AG09309 (cell line): Measurements from ENCODE around the gene HMGN4.

Source experiments
- DNase-seq: peaks from one replicate; pipeline ENCODE4 v3.0.0-alpha.2; 2010; ENCODE audit warnings: low read depth
- H3K4me3 ChIP-seq: 2 replicates; pipeline ENCODE4 v1.5.1; 2011; ENCODE audit warnings: mild to moderate bottlenecking, low read depth, low read length, moderate library complexity; ENCODE audit not compliant: control insufficient read depth
- CTCF ChIP-seq: IDR thresholded peaks from 2 replicates; pipeline ENCODE4 v1.5.1; 2011; ENCODE audit warnings: mild to moderate bottlenecking, low read depth, low read length, inconsistent platforms; ENCODE audit not compliant: insufficient read depth, control insufficient read depth; ENCODE audit errors: missing control alignments

The HMGN4 gene

GRCh38 chr6:26578279-26578678 is 40.1 kb downstream of the HMGN4 start:
- H3K4me3 ChIP-seq = no peak overlapping the region
- no peak for TF ChIP-seq CTCF
- DNase-seq = no peak

GRCh38 chr6:26578741-26579140 is 40.6 kb downstream of the HMGN4 start:
- no peak overlapping the region for H3K4me3 ChIP-seq
- no peak for TF ChIP-seq CTCF
- no peak for DNase-seq

GRCh38 chr6:26581164-26581915 is 43.2 kb downstream of the HMGN4 start:
- no peak overlapping the region for H3K4me3 ChIP-seq
- no peak for TF ChIP-seq CTCF
- DNase-seq = no peak

GRCh38 chr6:26588965-26589364 is 50.8 kb downstream of the HMGN4 start:
- no peak overlapping the region for H3K4me3 ChIP-seq
- no peak for TF ChIP-seq CTCF

GRCh38 chr6:26592649-26593048 is 54.5 kb downstream of the HMGN4 start:
- H3K4me3 ChIP-seq = no peak overlapping the region
- no peak for DNase-seq
- TF ChIP-seq CTCF = no peak

More at GRCh38 chr6:26588965-26589364, 50.8 kb downstream of the HMGN4 start:
- DNase-seq = no peak

GRCh38 chr6:26593278-26594130 is 55.3 kb downstream of the HMGN4 start:
- no peak for DNase-seq
- TF ChIP-seq CTCF = no peak
- no peak overlapping the region for H3K4me3 ChIP-seq
